Esophagus squamous epithelium (tissue), 5 donors: ENCODE measurements around the gene LMAN1L. TPM values are rescaled to one million over a fixed set of nuclear protein-coding genes. Genes with fewer than 3 reads are reported as not detected.
A peak's percentile ranks its signal among the peaks of the same experiment; 100 is the strongest.

Source experiments
- DNase-seq: peaks from one replicate; lab custom pipeline; 2025; lab: John Stamatoyannopoulos, UW
- H3K27ac ChIP-seq, 4 donors: fragments of 200-600 bp; sonication (generic); one replicate each; pipeline ENCODE4 v1.5.1; 2016 to 2019; ENCODE audit warnings: mild to moderate bottlenecking in 1 of 4
- H3K27me3 ChIP-seq, 4 donors: fragments of 200-600 bp; sonication (generic); 1 replicate in 3 of 4; 2 replicates in 1 of 4; pipeline versions ENCODE4 v1.5.1 to v1.6.0; 2017 to 2021; ENCODE audit warnings: antibody characterized with exemption in 1 of 4
- H3K36me3 ChIP-seq, 3 donors: fragments of 200-600 bp; sonication (generic); one replicate each; pipeline ENCODE4 v1.5.1; 2016 to 2019
- H3K4me1 ChIP-seq, 3 donors: fragments of 200-600 bp; sonication (generic); one replicate each; pipeline ENCODE4 v1.5.1; 2017 to 2019
- H3K4me3 ChIP-seq, 4 donors: fragments of 200-600 bp; sonication (generic); 1 replicate in 3 of 4; 2 replicates in 1 of 4; pipeline ENCODE4 v1.5.1; 2016 to 2019; ENCODE audit warnings: mild to moderate bottlenecking in 2 of 4, moderate library complexity in 1 of 4
- H3K9me3 ChIP-seq, 3 donors: fragments of 200-600 bp; sonication (generic); one replicate each; pipeline ENCODE4 v1.5.1; 2016 to 2019
- CTCF ChIP-seq, 6 experiments: fragments of 450-650 bp in 4 of 6; fragments of 200-600 bp in 2 of 6; sonication (generic) in 2 of 6; IDR thresholded peaks; one replicate each; pipeline ENCODE4 v1.5.1; 2016 to 2019; ENCODE audit warnings: antibody characterized with exemption in 6 of 6, mild to moderate bottlenecking in 4 of 6, moderate library complexity in 4 of 6
- POLR2A ChIP-seq, 4 donors: fragments of 450-650 bp; IDR thresholded peaks; one replicate each; pipeline ENCODE4 v1.6.1; 2017; ENCODE audit warnings: antibody characterized with exemption in 4 of 4, mild to moderate bottlenecking in 4 of 4, moderate library complexity in 3 of 4
- WGBS, 2 donors: methylation state at CpG; one replicate each; pipeline ENCODE4 v1.1.5; 2018; 5-methylcytosine and 5-hydroxymethylcytosine counted together
- intact Hi-C: fragments of 100-400 bp; cut with DNase I; formaldehyde crosslinking; loops from one replicate; pipeline ENCODE4 v1.15.0; 2022
- total RNA-seq, 4 donors: library from RNA; depleted of rRNA; stranded (reverse); fragments of >200 nt; gene quantifications; one replicate each; pipeline ENCODE4 v1.1.0, GENCODE V29; 2016
- donor health status: DM: yes; HTN: yes; CAD: no.

Gene LMAN1L
- total RNA-seq, 4 donors from 2014 or later, result 0.18 TPM; not detected in 3

DNA sequence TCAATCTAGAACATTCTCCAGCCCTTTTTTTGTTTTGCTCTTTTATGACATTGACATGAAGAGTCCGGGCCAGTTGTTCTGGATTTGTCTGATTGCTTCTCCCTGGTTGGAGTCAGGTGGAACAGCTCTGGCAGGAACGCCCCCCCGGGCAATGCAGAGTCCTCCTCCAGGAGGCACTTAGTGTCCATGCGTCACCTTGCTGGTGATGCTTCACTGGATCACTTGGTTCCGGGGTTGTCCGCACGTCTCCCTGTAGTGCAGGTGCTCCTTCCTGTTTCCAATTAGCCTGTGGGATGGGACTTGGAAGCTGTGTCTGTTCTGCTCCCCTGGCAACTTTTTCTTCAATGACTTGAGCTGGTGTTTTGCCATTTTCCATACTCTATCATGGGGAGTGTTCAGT lies 21.0 kb upstream of the LMAN1L start:
- DNase-seq, result no peak
- Histone ChIP-seq H3K9me3 (no peaks in the 10 kb centered on the region), H3K4me3 (no peak overlapping the region), H3K36me3 (peaks cover 0 to 7% (median 0%) of the 10 kb centered on the region in 3 donors), H3K27ac (peak overlapping the region; percentile 47 to 99 (median 78)), H3K4me1 (peaks cover 74 to 100% (median 85%) of the 10 kb centered on the region in 3 donors), H3K27me3 (no peaks in the 10 kb centered on the region)
- intact Hi-C loops, result no loop called here
- WGBS, 2 donors, result 63 to 86% methylated on average over 4 to 7 of the region's 7 CpGs
- TF ChIP-seq POLR2A (IDR thresholded peaks at IDR 0.05) (no peak), CTCF (IDR thresholded peaks at IDR 0.05) (no peak)

DNA sequence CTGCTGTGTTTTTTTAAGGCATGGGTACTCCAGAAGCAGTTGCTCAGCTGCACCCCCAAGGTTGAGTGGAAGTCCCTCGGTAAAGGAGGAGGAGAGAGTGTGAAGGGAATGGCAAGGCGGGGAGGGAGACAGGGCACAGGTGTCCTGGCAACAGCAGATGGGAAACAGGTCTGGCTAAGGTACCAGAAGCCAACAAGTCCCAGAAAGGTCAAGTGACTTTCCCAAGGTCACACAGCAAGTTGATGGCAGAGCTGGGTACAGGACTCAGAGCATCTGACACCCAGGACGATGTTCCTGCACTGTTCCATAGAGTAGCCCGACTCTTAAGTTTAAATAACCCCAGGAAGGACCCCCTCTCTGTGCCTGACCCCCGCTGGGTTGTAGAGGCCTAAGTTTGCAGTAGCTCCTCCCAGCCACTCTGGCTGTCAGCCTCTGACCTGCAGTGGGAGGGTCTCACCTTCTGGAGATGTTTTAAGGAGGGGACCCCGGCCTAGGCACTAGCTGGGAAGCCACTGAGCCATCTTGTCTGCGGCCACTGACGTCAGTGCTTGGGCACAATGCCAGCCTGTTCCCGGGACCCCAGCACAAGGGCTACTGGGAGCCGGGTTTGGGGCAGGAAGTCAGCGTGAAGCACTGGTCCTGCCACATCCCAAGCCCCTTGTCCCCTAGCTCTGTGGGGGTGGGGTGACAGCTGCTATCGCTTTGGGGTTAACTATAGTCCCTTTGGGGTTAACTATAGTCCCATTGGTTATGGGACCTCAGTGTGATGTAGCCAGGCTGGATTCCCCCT lies 20.2 kb upstream of the LMAN1L start:
- Histone ChIP-seq H3K4me1 (peaks cover 66 to 100% (median 78%) of the 10 kb centered on the region in 3 donors), H3K27ac (peak overlapping the region; percentile 47 to 99 (median 78)), H3K27me3 (no peaks in the 10 kb centered on the region), H3K36me3 (peaks cover 0 to 11% (median 0%) of the 10 kb centered on the region in 3 donors), H3K9me3 (no peaks in the 10 kb centered on the region), H3K4me3 (no peak overlapping the region)
- 76 to 79% methylated on average over 3 to 4 of the region's 12 CpGs for WGBS, 2 donors
- intact Hi-C loops, result no loop called here
- DNase-seq, result no peak
- no peak for TF ChIP-seq POLR2A (IDR thresholded peaks at IDR 0.05)
- no peak for TF ChIP-seq CTCF (IDR thresholded peaks at IDR 0.05)

DNA sequence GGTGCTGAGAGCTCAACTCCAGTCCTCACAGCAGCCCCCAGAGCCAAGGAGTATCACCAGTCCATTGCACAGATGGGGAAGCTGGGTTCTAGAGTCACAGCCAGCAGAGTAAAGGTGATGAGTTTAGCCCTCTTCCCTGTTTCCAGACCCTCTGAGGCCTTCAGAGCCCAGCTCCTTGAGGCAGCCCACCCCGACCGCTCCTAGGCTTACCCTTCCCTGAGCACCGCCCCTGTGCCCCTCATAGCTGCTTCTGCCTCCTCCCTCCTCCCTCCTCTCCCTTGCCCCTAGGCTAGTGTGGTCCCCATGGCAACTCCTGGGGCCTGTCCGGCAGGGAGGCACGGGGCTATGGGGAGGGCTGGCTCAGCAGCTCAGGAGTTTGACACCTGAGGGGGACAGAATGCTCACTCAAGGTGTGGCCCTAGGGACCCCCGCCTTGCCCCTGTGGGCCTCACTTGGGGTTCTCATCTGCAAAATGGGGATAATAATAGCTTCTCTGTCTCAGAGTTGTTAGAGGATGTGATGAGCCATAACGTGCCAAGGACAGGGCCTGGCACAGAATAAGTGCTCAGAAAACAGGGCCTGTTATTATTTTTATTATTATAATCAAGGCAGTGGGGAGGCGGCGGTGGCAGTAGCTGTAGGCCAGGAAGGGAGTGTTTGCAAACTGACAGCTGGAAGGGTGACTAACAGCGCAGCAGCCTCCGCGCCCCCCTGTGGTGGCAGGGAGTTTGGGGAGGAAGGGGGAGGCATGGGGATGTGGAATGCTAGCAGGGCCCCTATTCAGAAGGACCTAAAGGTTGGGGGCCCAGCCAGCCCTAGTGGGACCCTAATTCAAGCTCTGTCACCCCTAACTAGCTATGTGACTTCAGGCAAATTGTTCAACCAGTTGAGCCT lies 19.3 kb upstream of the LMAN1L start:
- peak overlapping the region; percentile 61 to 99 (median 81) for H3K27ac ChIP-seq
- no peaks in the 10 kb centered on the region for H3K9me3 ChIP-seq
- H3K27me3 ChIP-seq, result no peaks in the 10 kb centered on the region
- intact Hi-C loops, result no loop called here
- H3K36me3 ChIP-seq, result peaks cover 0 to 20% (median 0%) of the 10 kb centered on the region in 3 donors
- WGBS, 2 donors, result 42 to 53% methylated on average over 6 to 9 of the region's 12 CpGs
- DNase-seq, result no peak
- peaks cover 60 to 100% (median 68%) of the 10 kb centered on the region in 3 donors for H3K4me1 ChIP-seq
- peak in 4 of 6 experiments; percentile 18 to 46 (median 22) for TF ChIP-seq CTCF (IDR thresholded peaks at IDR 0.05)
- TF ChIP-seq POLR2A (IDR thresholded peaks at IDR 0.05), result no peak
- peak overlapping the region in 1 of 4 donors; percentile 3 for H3K4me3 ChIP-seq

- Histone ChIP-seq H3K9me3 (no peaks in the 10 kb centered on the region), H3K27me3 (no peaks in the 10 kb centered on the region), H3K4me3 (no peak overlapping the region), H3K4me1 (peaks cover 60 to 100% (median 68%) of the 10 kb centered on the region in 3 donors), H3K27ac (peak overlapping the region; percentile 61 to 99 (median 81)), H3K36me3 (peaks cover 0 to 30% (median 0%) of the 10 kb centered on the region in 3 donors)
- 37 to 40% methylated on average over 1 to 5 of the region's 9 CpGs for WGBS, 2 donors
- intact Hi-C loops, result no loop called here
- no peak for DNase-seq
- no peak for TF ChIP-seq POLR2A (IDR thresholded peaks at IDR 0.05)
Measured at GRCh38 chr15:74794248-74794969, 18.2 kb upstream of the LMAN1L start.

DNA sequence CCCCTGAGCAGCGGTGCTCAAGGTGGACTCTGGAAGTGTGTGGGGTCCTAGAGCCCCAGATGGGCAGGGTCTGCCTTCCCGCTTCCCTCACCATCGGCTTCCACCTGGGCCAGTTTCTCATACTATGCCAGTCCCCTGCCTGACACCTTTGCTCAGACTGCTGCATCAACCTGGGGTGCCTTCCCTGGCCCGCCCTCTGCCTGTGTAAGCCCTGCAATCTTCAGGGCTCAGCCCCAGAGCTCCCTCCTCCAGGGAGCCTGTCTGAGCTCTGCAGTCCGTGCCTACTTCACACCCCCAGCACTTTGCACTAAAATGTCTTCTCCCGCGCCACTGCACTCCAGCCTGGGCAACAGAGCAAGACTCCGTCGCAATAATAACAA lies 17.7 kb upstream of the LMAN1L start:
- Histone ChIP-seq H3K27ac (peak overlapping the region; percentile 61 to 99 (median 81)), H3K4me1 (peaks cover 60 to 100% (median 67%) of the 10 kb centered on the region in 3 donors), H3K4me3 (no peak overlapping the region), H3K9me3 (no peaks in the 10 kb centered on the region), H3K36me3 (peaks cover 0 to 35% (median 0%) of the 10 kb centered on the region in 3 donors), H3K27me3 (no peaks in the 10 kb centered on the region)
- TF ChIP-seq POLR2A (IDR thresholded peaks at IDR 0.05) (no peak), CTCF (IDR thresholded peaks at IDR 0.05) (no peak)
- intact Hi-C loops, result no loop called here
- DNase-seq, result no peak
- 93% methylated on average over 7 of the region's 9 CpGs; no CpG with 5 or more reads in 1 of the 2 donors for WGBS, 2 donors
